H7 (cell line): ENCODE results near the gene MAPKAPK5. TPM values are rescaled to one million over a fixed set of nuclear protein-coding genes. Genes with fewer than 3 reads are reported as not detected.

Source experiments
- DNase-seq: peaks from one replicate; pipeline ENCODE4 v3.0.0; 2012
- H3K27me3 ChIP-seq: 2 replicates; pipeline ENCODE4 v1.6.0; 2011; ENCODE audit warnings: mild to moderate bottlenecking, low read length; ENCODE audit not compliant: control insufficient read depth, insufficient read depth
- H3K36me3 ChIP-seq: replicated peaks from 2 replicates; pipeline ENCODE4 v1.5.1; 2011; ENCODE audit warnings: low read length; ENCODE audit not compliant: control insufficient read depth, insufficient read depth
- H3K4me3 ChIP-seq: 2 replicates; pipeline ENCODE4 v1.5.1; 2011; ENCODE audit warnings: low read depth, mild to moderate bottlenecking, control low read depth, low read length, moderate library complexity; ENCODE audit not compliant: insufficient read depth
- total RNA-seq: library from RNA; depleted of rRNA; stranded (reverse); fragments of >200 nt; shearing (Covaris generic); gene quantifications from 2 replicates; pipeline ENCODE4 v1.2.3, GENCODE V29; 2014

Gene MAPKAPK5
- total RNA-seq, 1 experiment from 2014 or later = 102 TPM

DNA sequence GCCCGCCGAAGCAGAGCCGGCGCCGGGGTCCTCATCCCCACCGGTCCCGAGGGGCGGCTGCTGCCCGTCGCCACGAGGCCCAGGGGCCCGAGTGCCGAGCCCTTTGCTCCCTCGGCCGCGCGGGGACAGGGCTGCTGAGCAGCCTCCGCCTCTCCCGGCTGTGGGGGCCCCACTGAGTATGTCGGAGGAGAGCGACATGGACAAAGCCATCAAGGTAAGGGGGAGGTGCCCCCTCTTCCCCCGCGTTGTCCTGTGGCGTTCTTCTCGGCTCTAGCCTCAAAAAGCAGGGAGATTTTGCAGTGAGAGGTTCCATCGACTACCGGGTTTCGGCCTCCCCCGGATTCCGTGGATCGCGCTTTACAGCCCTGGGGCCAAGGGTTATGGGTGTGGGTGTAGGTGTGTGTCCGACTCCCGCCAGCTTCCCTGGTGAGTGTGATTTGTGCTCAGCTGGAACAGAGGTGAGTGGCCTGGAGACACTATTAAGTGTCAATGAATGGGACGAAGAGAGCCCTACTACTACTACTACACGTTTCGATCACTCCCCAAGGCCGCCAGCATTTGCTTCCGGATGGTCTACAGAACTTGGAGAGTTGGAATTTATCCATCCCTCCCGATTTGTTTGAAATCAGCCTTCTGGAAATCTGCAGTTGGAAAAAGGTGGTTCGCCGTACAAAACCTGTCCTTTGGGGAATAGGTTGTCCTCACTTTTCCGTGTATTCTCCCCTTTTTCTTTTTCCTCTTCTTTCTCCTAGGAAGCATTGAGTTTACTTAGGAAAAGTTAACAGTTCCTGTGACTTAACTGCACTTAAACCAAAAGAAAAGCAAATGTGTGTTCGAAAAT, 748 bp downstream of the MAPKAPK5 start:
- Histone ChIP-seq H3K27me3 (no peaks in the 10 kb centered on the region), H3K36me3 (peaks cover 7% of the 10 kb centered on the region), H3K4me3 (peak overlapping the region; percentile 66)
- peak; percentile 51 for DNase-seq

DNA sequence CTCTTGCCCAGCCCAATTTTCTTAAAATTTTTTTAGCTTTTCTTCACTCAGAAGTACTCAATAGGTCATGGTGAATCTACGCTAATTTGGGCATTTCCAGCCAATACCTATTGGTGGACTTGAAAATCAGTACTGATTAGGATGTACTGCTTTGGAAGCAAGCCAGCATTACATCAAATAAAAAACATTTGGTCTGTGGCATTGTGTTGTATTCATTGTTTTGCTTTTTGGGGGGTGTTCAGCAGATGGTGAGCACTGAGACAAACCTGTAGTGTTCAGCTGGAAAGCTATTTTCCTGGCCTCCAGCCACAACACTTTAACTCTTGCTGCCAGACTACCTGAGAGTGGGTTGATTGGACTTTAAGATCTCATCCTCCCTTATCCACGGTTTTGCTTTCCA, 4.0 kb downstream of the MAPKAPK5 start:
- Histone ChIP-seq H3K4me3 (no peak overlapping the region), H3K36me3 (peaks cover 3% of the 10 kb centered on the region), H3K27me3 (no peaks in the 10 kb centered on the region)
- DNase-seq = no peak

DNA sequence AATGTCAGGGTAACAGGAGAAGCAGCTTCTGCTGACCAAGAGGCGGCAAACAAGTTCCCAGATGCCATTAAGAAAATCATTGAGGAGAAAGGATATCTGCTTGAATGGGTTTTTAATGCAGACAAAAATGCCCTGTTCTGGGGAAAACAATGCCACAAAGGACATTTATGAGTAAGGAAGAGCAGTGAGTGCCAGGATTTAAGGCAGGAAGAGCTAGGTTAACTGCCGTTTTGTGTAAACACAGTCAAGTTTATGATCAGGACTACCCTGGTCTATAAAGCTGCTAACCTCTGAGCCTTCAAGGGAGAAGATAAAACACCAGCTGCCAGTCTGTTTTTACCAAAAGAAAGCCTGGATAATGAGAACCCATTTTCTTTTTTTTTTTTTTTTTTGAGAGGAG, 8.5 kb downstream of the MAPKAPK5 start:
- DNase-seq = no peak
- Histone ChIP-seq H3K36me3 (no peaks in the 10 kb centered on the region; the same call in 1 of the 2 replicates), H3K27me3 (no peaks in the 10 kb centered on the region), H3K4me3 (no peak overlapping the region)

DNA sequence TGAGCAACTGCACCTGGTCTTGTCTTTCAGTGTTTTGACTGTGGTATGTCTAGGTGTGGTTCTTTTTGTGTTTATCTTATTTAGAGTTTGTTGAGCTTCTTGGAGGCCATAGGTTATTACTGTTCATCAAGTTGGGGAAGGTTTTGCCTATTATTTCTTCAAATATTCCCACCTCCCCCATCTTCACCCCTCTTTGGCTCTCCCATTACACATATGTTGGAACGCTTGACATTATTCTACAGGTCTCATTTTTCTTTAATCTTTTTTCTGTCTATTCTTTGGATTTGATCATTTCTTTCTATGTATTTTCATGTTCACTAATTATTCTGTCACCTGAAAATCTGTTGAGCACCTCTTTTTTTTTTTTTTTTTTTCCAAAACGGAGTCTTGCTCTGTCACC, 16.2 kb downstream of the MAPKAPK5 start:
- Histone ChIP-seq H3K4me3 (no peak overlapping the region), H3K36me3 (no peaks in the 10 kb centered on the region), H3K27me3 (no peaks in the 10 kb centered on the region)
- no peak for DNase-seq

DNA sequence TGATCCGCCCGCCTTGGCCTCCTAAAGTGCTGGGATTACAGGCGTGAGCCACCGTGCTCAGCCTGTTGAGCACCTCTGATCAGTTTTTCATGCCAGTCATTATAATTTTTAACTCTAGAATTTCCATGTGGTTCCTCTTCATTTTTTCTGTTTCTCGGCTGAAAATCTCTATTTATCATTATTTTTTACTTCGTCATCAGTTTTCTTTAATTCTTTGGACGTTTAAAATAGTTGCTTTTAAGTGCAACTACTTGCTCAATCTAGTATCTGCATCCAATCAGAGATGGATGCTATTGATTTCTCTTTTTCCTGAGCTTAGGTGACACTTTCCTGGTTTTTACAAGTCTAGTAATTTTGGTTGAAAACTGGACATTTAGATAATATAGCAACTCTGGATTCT, 16.8 kb downstream of the MAPKAPK5 start:
- no peak for DNase-seq
- Histone ChIP-seq H3K36me3 (no peaks in the 10 kb centered on the region), H3K27me3 (no peaks in the 10 kb centered on the region), H3K4me3 (no peak overlapping the region)

GRCh38 chr12:111864913-111865312, 22.9 kb downstream of the MAPKAPK5 start:
- no peak overlapping the region for H3K4me3 ChIP-seq
- no peaks in the 10 kb centered on the region for H3K27me3 ChIP-seq
- no peak for DNase-seq

DNA sequence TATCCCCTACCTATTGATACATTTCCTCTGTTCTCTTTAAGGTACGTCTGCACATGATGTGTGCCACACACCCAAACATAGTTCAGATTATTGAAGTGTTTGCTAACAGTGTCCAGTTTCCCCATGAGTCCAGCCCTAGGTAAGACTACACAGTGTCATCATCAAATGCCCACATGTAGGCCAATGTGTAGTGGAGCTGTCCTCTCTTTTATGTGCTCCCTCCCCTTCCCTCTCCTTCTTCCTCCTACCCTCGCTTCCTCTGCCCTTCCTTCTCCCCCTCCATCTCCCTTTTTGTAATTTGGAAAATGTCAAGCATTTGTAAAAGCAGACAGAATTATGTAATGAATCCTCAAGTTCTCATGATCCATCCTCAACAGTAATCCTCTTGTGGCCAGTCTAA, 25.5 kb downstream of the MAPKAPK5 start:
- Histone ChIP-seq H3K27me3 (no peaks in the 10 kb centered on the region), H3K4me3 (no peak overlapping the region), H3K36me3 (peaks cover 11% of the 10 kb centered on the region)
- DNase-seq = no peak

More at GRCh38 chr12:111864913-111865312, 22.9 kb downstream of the MAPKAPK5 start:
- peaks cover 2% of the 10 kb centered on the region; the same call in 1 of the 2 replicates for H3K36me3 ChIP-seq

DNA sequence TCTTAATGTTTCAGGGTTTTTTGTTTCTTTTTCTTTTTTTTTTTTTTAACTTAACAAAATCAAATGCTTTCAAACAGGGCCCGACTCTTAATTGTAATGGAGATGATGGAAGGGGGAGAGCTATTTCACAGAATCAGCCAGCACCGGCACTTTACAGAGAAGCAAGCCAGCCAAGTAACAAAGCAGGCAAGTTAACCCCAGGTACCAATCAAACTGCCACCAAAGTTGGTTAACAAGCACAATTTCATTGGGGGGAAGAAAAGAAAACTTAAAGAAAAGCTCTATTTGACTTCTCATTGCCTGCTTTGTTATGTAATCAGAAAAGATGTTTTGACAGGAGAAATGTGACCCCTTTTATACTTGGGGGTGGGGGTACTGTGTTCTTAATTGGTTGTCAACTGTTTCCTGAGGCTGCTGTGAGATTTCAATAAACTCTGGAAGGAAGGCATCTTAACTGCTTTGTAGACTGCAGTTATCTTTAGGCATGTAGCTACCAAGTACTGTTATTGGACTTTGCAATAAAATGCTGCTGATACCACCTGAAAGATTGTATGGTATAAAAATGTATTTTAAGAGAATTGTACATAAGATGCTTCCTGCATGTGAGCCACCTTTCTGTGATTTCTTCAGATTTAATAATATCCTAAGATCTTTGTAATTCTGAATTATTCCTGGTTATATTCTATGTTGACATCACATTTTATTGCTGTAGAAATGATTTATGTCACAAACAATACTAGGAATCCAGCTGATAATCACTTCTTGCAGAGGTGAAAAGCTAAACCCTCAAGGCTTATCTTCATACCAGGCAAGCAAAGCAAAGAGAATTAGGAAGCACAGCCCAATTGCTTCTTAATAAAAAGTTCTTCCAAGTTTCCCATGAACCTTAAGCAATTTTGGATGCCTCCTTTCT, 26.9 kb downstream of the MAPKAPK5 start:
- Histone ChIP-seq H3K4me3 (no peak overlapping the region), H3K36me3 (peaks cover 12% of the 10 kb centered on the region), H3K27me3 (no peaks in the 10 kb centered on the region)
- peak; percentile 57 for DNase-seq

DNA sequence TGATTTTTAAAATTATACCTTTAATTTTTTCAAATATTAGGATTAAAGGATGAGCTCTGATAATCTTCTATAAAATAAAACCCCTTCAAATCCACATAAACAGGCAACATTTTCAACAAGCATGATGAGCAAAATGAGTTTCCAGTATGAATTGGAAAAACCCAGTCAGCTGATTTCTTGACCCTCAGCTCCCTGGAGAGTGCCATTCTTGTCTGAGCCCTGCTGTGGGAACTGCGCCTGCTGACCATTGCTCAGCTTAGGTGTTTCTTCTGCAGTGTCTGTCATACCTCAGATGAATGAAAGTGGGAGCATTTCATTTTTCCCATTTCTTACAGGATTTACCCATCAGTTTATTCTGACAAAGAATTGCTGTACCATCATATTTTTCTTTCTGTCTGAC, 27.6 kb downstream of the MAPKAPK5 start:
- H3K4me3 ChIP-seq = no peak overlapping the region
- DNase-seq = no peak
- H3K27me3 ChIP-seq = no peaks in the 10 kb centered on the region
- H3K36me3 ChIP-seq = peaks cover 12% of the 10 kb centered on the region

GRCh38 chr12:111870216-111870615, 28.2 kb downstream of the MAPKAPK5 start:
- Histone ChIP-seq H3K4me3 (no peak overlapping the region), H3K36me3 (peaks cover 12% of the 10 kb centered on the region), H3K27me3 (no peaks in the 10 kb centered on the region)
- DNase-seq = no peak

GRCh38 chr12:111870706-111871105, 28.7 kb downstream of the MAPKAPK5 start:
- H3K4me3 ChIP-seq = no peak overlapping the region
- no peaks in the 10 kb centered on the region for H3K27me3 ChIP-seq
- no peak for DNase-seq
- peaks cover 15% of the 10 kb centered on the region for H3K36me3 ChIP-seq

DNA sequence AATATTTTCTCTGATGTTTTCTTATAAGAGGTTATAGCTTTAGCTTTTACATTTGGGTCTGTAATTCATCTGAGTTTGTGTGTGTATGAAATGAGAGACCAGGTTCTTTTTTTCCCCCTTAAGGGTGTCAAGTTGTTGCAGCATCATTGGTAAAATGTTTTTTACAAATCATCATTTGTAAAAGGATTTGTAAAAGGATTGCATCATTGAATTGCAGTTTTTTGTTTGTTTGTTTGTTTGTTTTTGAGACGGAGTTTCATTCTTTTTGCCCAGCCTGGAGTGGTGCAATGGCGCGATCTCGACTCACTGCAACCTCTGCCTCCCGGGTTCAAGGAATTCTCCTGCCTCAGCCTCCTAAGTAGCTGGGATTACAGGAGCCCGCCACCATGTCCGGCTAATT, 31.1 kb downstream of the MAPKAPK5 start:
- Histone ChIP-seq H3K36me3 (peaks cover 14% of the 10 kb centered on the region), H3K27me3 (no peaks in the 10 kb centered on the region), H3K4me3 (no peak overlapping the region)
- DNase-seq = no peak

DNA sequence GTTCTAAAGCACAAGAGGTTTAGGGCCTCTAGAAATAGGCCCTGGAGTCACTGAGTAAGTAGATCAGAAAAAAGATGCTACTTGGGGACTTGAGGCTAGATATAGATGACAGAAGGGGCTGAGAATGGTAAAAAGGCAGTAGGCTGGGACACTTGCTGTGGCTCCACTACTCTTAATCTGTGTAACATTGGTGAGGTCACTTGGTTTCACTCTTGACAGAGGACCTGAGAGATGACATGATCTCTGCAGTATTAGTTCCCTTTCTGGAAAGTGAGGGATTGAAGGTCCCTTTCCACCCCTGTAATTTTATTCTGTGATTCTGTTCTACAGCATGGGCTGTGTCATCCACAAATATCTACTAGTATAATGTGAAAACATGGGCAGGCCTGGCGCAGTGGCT, 39.7 kb downstream of the MAPKAPK5 start:
- Histone ChIP-seq H3K36me3 (peaks cover 42% of the 10 kb centered on the region), H3K4me3 (no peak overlapping the region), H3K27me3 (no peaks in the 10 kb centered on the region)
- DNase-seq = no peak

- H3K36me3 ChIP-seq = peaks cover 55% of the 10 kb centered on the region
- no peak overlapping the region for H3K4me3 ChIP-seq
- no peaks in the 10 kb centered on the region for H3K27me3 ChIP-seq
- DNase-seq = no peak
Measured at GRCh38 chr12:111886662-111887545, 44.9 kb downstream of the MAPKAPK5 start.
